CD4-positive, alpha-beta T cell treated with Interferon alpha-2 for 1 hour (primary cell): ENCODE data around the gene INPP4B.

Experiments used
- DNase-seq, 2 donors: peaks; one replicate each; pipeline ENCODE4 v3.0.0-alpha.2; 2020 to 2022

Gene INPP4B

DNA sequence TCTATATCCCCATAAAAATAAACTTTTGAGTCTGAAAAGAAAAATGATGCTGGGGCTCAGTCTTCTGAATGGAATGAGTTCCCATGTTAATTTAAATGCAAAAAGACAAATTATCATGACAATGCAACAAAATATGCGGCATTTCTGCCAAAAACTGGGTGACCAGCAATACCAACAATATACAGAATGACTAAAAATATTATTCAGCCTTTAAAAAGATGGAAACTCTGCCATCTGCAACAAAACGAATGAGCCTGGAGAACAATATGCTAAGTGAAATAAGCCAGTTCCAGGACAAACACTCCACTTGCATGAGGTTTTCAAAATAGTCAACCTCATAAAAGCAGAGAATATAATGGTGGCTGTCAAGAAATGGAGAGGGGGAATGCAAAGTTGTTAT is 651.2 kb downstream of the INPP4B start:
- DNase-seq: no peak

- no peak for DNase-seq
Observed at GRCh38 chr4:142191901-142192300, 654.2 kb downstream of the INPP4B start.

GRCh38 chr4:142181021-142181420 is 665.1 kb downstream of the INPP4B start:
- DNase-seq: no peak

- DNase-seq: no peak
Observed at GRCh38 chr4:142169216-142169615, 676.9 kb downstream of the INPP4B start.

DNA sequence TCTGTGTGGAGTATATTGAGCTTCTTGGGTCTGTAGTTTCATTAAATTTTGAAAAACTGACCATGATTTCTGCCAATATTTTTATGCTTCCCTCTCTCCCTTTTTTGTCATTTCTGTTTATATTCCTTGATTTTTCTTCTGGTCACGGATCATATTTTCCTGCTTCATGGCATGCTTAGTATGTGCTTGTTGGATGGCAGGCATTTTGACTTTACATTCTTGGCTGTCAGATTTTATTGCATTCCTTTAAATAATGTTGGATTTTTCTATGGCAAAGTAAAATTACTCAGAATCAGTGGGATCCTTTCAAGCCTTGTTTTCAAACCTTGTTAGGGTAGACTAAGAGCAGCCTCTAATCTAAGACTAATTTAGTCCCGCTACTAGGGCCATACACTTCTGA is 677.9 kb downstream of the INPP4B start:
- no peak for DNase-seq

DNA sequence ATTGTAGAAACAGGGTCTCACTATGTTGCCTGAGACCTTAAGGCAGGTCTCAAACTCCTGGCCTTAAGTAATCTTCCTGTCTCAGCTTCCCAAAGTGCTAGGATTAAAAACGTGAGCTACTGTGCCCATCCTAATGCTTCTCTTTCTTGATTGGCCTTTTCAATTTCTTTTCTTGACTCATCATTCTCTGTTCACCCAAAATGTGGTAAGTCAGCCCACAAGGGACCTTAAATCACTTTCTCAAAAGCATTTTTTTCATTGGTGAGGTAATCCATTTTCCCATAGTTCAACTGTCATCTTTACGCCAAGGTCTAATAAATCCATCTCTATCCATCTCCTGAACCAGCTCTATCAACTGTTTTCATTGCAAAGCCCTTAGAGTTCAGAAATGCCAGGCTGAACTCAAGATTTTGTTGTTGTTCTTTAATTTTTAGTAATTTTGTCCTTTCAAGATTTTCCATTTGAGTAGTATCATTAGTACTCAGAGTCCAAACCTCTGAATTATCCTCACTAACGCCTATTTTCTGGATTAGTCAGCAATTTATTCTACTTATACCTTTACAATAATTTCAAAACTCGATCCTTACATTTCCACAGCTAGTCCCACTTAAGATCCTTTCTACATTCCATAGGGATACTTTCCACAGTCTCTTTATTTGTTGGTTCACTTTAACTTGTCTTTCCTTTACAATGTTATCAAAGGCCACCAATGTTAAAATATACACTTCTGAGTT is 681.2 kb downstream of the INPP4B start:
- DNase-seq: no peak

DNA sequence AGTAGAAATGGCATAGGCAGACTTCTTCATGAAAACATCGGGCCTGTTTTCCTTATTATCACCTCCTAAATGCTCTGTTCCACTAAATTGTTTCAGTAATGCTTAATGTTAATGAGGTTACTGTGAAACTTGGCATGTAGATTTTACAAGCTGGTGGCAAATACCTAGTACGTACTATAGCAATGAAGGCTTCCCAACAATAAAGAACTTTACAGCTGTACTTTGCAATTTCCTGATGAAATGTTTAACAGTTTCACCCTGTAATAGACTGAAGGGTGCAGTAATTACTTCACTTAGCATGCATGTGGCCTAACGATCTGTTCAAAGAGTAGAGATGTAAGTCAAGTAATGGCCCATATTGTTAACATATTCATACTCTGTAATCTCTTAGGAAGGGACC is 685.0 kb downstream of the INPP4B start:
- DNase-seq: no peak

DNA sequence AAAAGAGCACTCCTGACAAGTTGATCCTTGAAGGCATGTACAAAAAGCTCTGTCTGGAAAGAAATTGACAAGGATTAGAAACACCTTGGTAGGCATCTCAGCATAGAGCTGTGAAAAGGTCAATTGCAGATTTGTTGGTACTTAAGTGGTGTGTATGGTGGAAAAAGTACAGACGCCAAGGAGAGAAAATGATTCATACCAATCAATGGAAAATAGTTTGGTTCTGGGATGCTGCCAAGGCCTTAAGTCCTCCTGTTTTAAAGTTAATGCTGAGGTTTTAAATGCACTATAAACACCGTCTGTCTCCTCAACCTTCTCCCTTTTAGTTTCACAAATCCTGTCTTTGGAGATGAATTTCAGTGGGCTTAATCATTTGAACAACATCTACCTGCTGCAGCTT is 685.6 kb downstream of the INPP4B start:
- no peak for DNase-seq

GRCh38 chr4:142158980-142159379 is 687.1 kb downstream of the INPP4B start:
- DNase-seq: no peak

- no peak for DNase-seq
Observed at GRCh38 chr4:142156256-142156655, 689.8 kb downstream of the INPP4B start.

GRCh38 chr4:142155347-142155746 is 690.8 kb downstream of the INPP4B start:
- DNase-seq: no peak

- no peak for DNase-seq
Observed at GRCh38 chr4:142150483-142150882, 695.6 kb downstream of the INPP4B start.

DNA sequence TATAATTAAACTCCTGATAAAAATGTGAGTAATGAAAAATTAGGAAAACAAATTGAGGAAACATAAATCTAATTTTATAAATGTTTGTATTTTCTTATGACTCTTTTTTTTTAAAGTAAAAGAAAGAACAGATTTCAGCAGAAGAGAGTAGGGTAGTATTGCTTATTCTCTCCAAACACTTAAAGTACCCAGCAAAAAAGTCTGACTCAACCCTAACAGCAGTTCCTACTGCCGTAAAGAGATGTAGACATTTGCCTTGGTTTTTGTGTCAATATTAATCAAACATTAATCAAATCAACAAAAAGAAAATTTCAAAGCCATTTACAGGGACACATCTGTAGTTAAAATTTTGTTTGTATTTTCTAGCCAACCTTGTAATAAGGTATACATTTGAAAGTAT is 701.3 kb downstream of the INPP4B start:
- no peak for DNase-seq

DNA sequence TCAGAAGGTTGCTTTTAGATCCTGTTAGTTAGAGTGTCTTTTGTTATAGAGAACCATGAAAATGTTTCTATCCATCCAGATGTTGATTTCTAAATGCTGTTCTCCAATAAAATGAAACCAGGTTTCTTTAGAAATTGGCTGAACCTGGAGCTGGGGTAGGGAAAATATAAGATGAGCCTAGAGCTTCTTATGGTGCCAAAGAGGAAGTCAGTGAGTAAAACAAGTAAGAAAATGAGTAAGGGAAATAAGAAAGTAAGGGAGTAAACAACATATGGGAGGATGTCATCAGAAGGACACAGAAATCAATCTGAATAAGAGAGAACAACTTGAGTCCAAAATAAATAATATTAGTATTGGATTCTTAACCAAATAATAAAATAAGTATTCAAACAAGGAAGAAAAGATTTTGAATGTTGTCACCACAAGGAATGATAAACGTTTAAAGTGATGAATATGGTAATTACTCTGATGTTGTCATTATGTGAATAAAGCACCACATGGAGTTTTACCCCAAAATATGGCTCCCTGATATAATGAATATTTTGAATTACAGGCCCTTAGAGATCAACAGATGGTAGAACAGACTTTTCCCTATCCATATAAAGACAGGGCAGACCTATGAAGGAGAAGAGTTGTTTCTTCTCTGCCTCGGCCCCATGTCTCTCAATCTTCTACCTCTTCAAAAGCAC is 703.6 kb downstream of the INPP4B start:
- DNase-seq: no peak

DNA sequence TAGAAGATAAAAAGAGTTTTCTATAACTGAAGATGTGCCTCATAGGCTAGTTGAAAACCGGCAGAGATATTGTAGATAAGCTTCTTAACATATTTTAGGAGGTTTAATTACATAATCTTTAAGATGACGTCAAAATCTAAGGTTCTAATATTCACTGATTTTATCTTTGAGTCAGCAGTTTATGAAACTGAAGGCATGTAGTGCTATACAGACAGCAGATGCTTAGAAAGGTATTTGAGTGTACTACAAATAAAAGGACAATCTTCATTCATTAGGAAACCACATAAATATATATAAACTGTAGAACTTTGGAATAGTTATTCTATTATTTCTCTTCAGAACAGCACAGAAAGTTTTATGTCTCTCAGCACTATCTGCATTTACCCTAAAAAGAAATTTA is 704.9 kb downstream of the INPP4B start:
- no peak for DNase-seq

DNA sequence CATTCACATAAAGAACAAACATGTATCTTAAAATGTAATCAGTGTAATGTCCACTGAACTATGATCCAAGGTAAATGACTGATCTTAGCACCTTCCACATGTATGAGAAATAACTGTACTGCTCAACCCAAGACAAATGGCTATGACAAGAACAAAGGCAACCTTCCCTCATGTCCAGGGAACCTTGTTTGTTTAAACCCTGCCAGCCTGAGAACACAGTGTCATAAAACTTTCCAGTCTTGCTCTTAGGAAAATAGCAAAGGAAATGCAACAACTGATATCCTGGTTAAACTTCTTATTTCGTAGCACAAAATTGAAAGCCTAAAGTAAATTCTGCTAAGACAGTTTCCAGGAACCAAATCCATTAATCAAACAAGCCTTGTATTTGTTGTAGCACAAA is 715.4 kb downstream of the INPP4B start:
- DNase-seq: no peak

GRCh38 chr4:142129931-142130330 is 716.2 kb downstream of the INPP4B start:
- DNase-seq: no peak

DNA sequence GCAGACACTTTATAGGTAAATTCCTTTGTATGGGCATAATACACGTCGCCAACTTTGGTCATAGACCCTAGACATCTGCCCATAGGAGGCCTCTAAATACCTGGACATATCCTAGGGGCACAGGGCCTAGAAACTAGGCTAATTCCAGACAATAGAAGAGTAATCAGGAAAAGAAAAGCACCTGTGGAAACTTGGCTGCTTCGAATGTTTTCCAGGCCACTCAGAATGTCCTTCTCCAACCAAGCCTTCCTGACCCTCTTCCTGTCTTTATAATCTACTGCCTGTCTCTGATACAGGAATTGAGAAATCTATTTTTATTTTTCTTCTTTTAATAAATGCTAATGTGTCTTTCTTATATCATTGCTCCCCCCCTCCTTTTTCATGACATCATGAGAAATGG is 716.6 kb downstream of the INPP4B start:
- DNase-seq: no peak

GRCh38 chr4:142128529-142128928 is 717.6 kb downstream of the INPP4B start:
- no peak for DNase-seq

DNA sequence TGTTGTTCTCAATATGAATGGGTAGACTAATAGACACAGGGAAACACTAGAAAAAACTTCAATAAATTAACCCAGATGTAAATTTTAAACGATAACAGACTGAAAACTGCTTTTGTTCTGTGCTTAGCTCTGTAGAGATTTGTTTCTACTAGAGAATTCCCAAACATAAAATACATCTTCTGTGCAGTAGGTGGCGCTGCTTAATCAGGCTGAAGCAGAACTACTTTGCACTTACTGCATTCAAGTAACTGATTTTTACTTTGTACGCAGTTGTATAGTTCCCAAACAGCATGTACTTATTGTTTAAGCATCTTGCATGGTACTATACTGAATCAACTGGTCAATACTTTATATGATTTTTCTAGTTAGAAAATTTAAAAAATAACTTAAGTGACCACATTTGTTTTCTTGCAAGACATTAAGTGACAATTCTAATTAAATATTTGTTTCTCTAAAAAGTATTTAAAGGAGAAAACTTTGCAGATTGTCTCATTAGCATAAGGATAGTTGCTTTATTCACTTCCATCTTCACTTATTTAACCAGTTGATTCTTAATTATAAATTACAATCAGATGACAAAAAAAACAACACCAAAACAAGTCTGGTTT is 719.1 kb downstream of the INPP4B start:
- peak; percentile 44 to 77 for DNase-seq

DNA sequence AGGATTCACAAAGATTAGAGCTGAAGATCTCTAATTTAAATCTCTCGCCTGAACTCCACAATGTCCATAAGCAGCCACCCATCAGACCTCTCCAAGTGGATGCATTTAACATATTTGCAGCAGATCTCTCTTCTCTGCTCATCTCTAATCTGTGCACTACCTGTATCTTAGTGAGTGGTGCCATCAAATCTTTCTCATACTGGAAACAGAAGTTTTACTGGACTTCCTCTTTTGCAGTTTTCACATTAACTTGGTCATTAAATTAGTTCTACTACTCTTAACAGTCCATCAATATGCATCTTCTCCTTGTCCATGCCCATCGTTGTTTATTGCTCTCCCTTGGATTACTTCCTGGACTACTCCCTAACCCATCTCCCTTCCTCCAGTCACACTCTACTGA is 721.2 kb downstream of the INPP4B start:
- DNase-seq: no peak

DNA sequence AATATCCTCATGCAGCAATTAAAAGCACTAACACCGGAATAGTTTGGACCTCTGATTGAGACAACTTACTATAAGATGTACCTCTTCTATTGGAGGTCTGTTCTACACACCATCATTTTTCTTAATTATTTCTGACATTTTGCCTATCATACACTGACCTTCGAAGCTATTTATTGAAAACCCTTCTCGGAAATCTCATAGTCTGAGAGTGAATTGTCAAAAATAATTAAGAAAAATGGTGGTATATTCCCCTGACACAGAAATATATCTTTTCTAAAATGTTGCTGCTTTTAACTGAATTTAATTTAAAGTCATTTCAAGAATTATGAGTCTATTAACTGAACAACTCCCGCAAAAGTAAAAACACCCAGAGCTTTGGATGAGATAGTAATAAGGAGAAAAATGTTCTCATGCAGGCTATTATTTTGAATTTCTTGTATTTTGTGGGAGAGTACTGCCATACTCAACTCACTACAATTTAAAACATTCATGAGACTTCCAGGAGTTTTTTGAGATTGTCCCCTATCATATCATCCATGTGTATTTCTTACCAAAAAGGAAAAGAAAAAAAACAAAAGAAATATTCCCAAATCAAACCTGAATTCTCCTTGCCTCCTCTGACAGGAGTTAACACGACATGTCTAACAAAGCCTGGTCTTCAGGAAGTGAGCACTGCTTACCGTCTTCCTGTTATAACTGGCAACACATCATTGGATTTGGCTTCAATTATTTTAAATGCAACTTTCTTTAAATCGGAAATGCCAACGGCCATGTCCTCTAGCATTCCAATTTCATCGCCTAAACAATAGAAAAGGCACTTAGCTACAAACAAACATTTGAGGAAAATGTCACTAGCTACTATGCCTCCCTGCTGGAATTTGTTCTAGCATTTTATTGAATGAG is 724.4 kb downstream of the INPP4B start:
- no peak for DNase-seq

GRCh38 chr4:142120921-142121320 is 725.2 kb downstream of the INPP4B start:
- DNase-seq: no peak
